Heart left ventricle (tissue), 13 donors: ENCODE results near the gene NPM3.

ENCODE experiments used
- POLR2A ChIP-seq, 2 donors: fragments of 450-650 bp; IDR thresholded peaks; one replicate each; pipeline ENCODE4 v1.6.1; 2017; ENCODE audit warnings: antibody characterized with exemption in 2 of 2, mild to moderate bottlenecking in 2 of 2, moderate library complexity in 2 of 2
- TF ChIP-seq, protein P1 (sequence below), 12 donors: fragments of 200-600 bp; sonication (generic) in 4 of 12; IDR thresholded peaks; one replicate each; pipeline versions ENCODE4 v1.5.0 to v1.8.0; 2018 to 2022; ENCODE audit warnings: antibody characterized with exemption in 12 of 12, mild to moderate bottlenecking in 5 of 12
- donor health status: ischemic (EF 13 %, LVEDD 7.1; RV severe dilation, severe dysfunction).
- donor health status: DM: no; HTN: yes; CAD: no.
- donor health status: DM: no; HTN: no; CAD: no.
- donor health status: ischemic (EF 25% LVEDD 6.9; RV normal size, moderate dysfunction).
- donor health status: ischemic (EF 25% LVEDD 5.7; RV mildly dilated, moderate dysfunction).
- donor health status: ischemic (EF 35%, LVEDD 5.7; RV mildly dilated, moderate dysfunction).
- donor health status: nonischemic (EF 11% LVEDD 7.7; RV severe dilation, severe dysfunction).
- donor health status: DM: yes; HTN: yes; CAD: no.
- donor health status: PGD.
- donor health status: ischemic (EF 29% LVEDD 5.4; RV normal size, mild dysfunction).
- donor health status: nonischemic (EF 23%, LVEDD 6.1; RV moderate dilation, normal function).

DNA sequence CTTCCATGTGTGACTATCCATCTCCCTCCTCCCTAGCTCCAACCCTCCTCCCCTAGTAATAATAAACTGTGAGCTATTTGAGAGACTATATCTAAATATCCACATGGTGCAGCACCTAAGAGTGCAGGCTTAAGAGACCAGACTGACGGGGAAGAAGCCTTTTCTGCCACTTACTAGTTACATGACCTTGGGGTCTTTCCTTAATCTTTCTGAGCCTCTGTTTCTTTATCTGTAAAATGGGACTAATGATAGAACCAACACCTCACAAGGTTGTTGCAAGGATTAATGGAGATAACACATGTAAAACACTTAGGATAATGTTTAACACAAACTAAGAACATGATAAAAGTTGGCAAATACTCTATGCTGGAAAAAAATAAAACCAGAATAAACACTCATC, 51.1 kb downstream of the NPM3 start:
- TF ChIP-seq, protein P1, sequence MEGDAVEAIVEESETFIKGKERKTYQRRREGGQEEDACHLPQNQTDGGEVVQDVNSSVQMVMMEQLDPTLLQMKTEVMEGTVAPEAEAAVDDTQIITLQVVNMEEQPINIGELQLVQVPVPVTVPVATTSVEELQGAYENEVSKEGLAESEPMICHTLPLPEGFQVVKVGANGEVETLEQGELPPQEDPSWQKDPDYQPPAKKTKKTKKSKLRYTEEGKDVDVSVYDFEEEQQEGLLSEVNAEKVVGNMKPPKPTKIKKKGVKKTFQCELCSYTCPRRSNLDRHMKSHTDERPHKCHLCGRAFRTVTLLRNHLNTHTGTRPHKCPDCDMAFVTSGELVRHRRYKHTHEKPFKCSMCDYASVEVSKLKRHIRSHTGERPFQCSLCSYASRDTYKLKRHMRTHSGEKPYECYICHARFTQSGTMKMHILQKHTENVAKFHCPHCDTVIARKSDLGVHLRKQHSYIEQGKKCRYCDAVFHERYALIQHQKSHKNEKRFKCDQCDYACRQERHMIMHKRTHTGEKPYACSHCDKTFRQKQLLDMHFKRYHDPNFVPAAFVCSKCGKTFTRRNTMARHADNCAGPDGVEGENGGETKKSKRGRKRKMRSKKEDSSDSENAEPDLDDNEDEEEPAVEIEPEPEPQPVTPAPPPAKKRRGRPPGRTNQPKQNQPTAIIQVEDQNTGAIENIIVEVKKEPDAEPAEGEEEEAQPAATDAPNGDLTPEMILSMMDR (IDR thresholded peaks at IDR 0.05): no peak
- TF ChIP-seq POLR2A (IDR thresholded peaks at IDR 0.05): no peak
